Right lobe of liver (tissue), 4 donors: ENCODE data around the gene CEP128.

Source experiments
- CTCF ChIP-seq, 4 donors: fragments of 200-600 bp in 3 of 4; fragments of 450-650 bp in 1 of 4; IDR thresholded peaks; one replicate each; pipeline versions ENCODE4 v1.5.1 to v1.8.0; 2016 to 2022; ENCODE audit warnings: antibody characterized with exemption in 4 of 4, mild to moderate bottlenecking in 2 of 4
- POLR2A ChIP-seq: fragments of 450-650 bp; IDR thresholded peaks from one replicate; pipeline ENCODE4 v1.6.1; 2017; ENCODE audit warnings: antibody characterized with exemption, mild to moderate bottlenecking
- donor health status: DM: no; HTN: no; CAD: no.
- donor health status: DM: no; HTN: no; CAD: no.
- donor health status: DM: no; HTN: yes; CAD: no.

- no peak for TF ChIP-seq CTCF (IDR thresholded peaks at IDR 0.05)
- TF ChIP-seq POLR2A = no peak
These were observed at the start of gene CEP128 for GRCh38 chr14:80941241-80942185.
